Osteocyte (in vitro differentiated cells): Measurements from ENCODE around the gene SLC38A1. TPM values are rescaled to one million over a fixed set of nuclear protein-coding genes. Genes with fewer than 3 reads are reported as not detected.

Experiments
- DNase-seq: peaks from one replicate; pipeline ENCODE4 v3.0.0; 2021; ENCODE audit warnings: mixed read lengths; ENCODE audit not compliant: unreplicated experiment; ENCODE audit errors: extremely low spot score
- H3K27ac Mint-ChIP-seq: one replicate; pipeline ENCODE4 v1.8.0; 2021; ENCODE audit warnings: mild to moderate bottlenecking, mixed read lengths; ENCODE audit not compliant: unreplicated experiment
- H3K27me3 Mint-ChIP-seq: one replicate; pipeline ENCODE4 v1.8.0; 2021; ENCODE audit warnings: mixed read lengths; ENCODE audit not compliant: unreplicated experiment
- H3K36me3 Mint-ChIP-seq: one replicate; pipeline ENCODE4 v1.8.0; 2021; ENCODE audit warnings: mixed read lengths; ENCODE audit not compliant: unreplicated experiment
- H3K4me1 Mint-ChIP-seq: one replicate; pipeline ENCODE4 v1.8.0; 2021; ENCODE audit warnings: mixed read lengths; ENCODE audit not compliant: unreplicated experiment
- H3K4me3 Mint-ChIP-seq: one replicate; pipeline ENCODE4 v1.8.0; 2021; ENCODE audit warnings: mild to moderate bottlenecking, moderate library complexity, mixed read lengths; ENCODE audit not compliant: unreplicated experiment
- H3K9me3 Mint-ChIP-seq: one replicate; pipeline ENCODE4 v1.8.0; 2021; ENCODE audit warnings: mixed read lengths; ENCODE audit not compliant: unreplicated experiment
- CTCF ChIP-seq: fragments of 200-600 bp; sonication (generic); IDR thresholded peaks from 2 replicates; pipeline ENCODE4 v1.5.0; 2021; ENCODE audit warnings: antibody characterized with exemption, mild to moderate bottlenecking, moderate library complexity
- total RNA-seq: library from RNA; stranded (reverse); gene quantifications from 2 replicates; pipeline ENCODE4 v1.2.1, GENCODE V29; 2021

Gene SLC38A1
- total RNA-seq, 1 donor from 2014 or later: 132 TPM

GRCh38 chr12:46208370-46208769 lies 60.5 kb downstream of the SLC38A1 start:
- Mint-ChIP-seq H3K4me1 (peaks cover 26% of the 10 kb centered on the region), H3K36me3 (peaks cover 58% of the 10 kb centered on the region), H3K27ac (no peak overlapping the region), H3K9me3 (no peaks in the 10 kb centered on the region), H3K27me3 (no peaks in the 10 kb centered on the region), H3K4me3 (no peak overlapping the region)
- no peak for TF ChIP-seq CTCF
- no peak for DNase-seq

DNA sequence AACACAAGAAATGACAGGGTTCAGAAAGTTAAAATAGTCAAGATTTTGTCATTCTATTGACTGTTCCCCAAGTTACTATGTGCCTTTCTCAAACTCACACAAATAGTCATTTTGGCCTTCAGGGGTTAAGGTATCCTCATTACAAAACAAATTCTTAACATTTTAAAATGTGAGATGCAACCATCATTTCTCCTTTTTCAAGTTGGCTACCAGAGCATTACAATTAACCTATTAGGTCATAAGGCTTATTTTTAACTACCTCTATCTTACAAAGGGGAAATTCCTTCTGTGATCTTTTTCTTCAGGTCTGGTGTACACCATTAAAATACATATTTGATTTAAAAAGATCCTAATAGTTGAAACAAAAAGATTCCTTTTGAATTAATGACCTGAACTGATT lies 61.2 kb downstream of the SLC38A1 start:
- no peaks in the 10 kb centered on the region for H3K27me3 Mint-ChIP-seq
- H3K4me1 Mint-ChIP-seq: peaks cover 26% of the 10 kb centered on the region
- no peak for DNase-seq
- no peaks in the 10 kb centered on the region for H3K9me3 Mint-ChIP-seq
- H3K27ac Mint-ChIP-seq: no peak overlapping the region
- no peak overlapping the region for H3K4me3 Mint-ChIP-seq
- no peak for TF ChIP-seq CTCF
- peaks cover 61% of the 10 kb centered on the region for H3K36me3 Mint-ChIP-seq

GRCh38 chr12:46206471-46206870 lies 62.4 kb downstream of the SLC38A1 start:
- no peak for TF ChIP-seq CTCF
- Mint-ChIP-seq H3K4me1 (peaks cover 24% of the 10 kb centered on the region), H3K27me3 (no peaks in the 10 kb centered on the region), H3K27ac (no peak overlapping the region), H3K36me3 (peaks cover 59% of the 10 kb centered on the region), H3K9me3 (no peaks in the 10 kb centered on the region), H3K4me3 (no peak overlapping the region)
- DNase-seq: no peak

GRCh38 chr12:46205294-46205693 lies 63.5 kb downstream of the SLC38A1 start:
- Mint-ChIP-seq H3K9me3 (no peaks in the 10 kb centered on the region), H3K4me1 (peaks cover 19% of the 10 kb centered on the region), H3K27ac (no peak overlapping the region), H3K27me3 (no peaks in the 10 kb centered on the region), H3K4me3 (no peak overlapping the region), H3K36me3 (peaks cover 63% of the 10 kb centered on the region)
- no peak for DNase-seq
- no peak for TF ChIP-seq CTCF

- Mint-ChIP-seq H3K4me1 (no peaks in the 10 kb centered on the region), H3K36me3 (peaks cover 82% of the 10 kb centered on the region), H3K4me3 (no peak overlapping the region), H3K27me3 (no peaks in the 10 kb centered on the region), H3K9me3 (no peaks in the 10 kb centered on the region), H3K27ac (no peak overlapping the region)
- no peak for DNase-seq
- TF ChIP-seq CTCF: no peak
Measured at GRCh38 chr12:46201284-46201789, 67.5 kb downstream of the SLC38A1 start.
